SK-N-SH (cell line): ENCODE measurements around the gene RBBP8NL. TPM values are rescaled to one million over a fixed set of nuclear protein-coding genes. Genes with fewer than 3 reads are reported as not detected.

ENCODE experiments used
- CTCF ChIA-PET: fragments of 300-600, 350-600 bp; formaldehyde crosslinking; extraction: SDS; loops from one replicate; lab custom pipeline; 2021; lab: Yijun Ruan, JAX
- POLR2A ChIA-PET: fragments of 350-600 bp; sonication (Branson Sonifier 250); formaldehyde crosslinking; extraction: SDS; loops from one replicate; lab custom pipeline; 2020; ENCODE audit warnings: antibody characterized with exemption, inconsistent platforms; lab: Yijun Ruan, JAX
- DNase-seq: peaks from one replicate; pipeline ENCODE4 v3.0.0; 2012
- H2AFZ ChIP-seq: fragments of 200-600 bp; sonication (generic); 2 replicates; pipeline ENCODE4 v1.8.1; 2016; ENCODE audit warnings: antibody characterized with exemption, mild to moderate bottlenecking, low read depth
- H3F3A ChIP-seq: fragments of 200-600 bp; sonication (generic); replicated peaks from 2 replicates; pipeline ENCODE3; 2016; ENCODE audit warnings: antibody characterized with exemption, mild to moderate bottlenecking; ENCODE audit not compliant: insufficient read depth
- H3K27ac ChIP-seq, 2 experiments: fragments of 200-500 bp in 1 of 2; fragments of 200-600 bp in 1 of 2; sonication (Bioruptor generic) in 1 of 2; sonication (generic), shearing (Covaris generic) in 1 of 2; 2 replicates each; pipeline versions ENCODE4 v1.5.1 to v1.6.1; 2014 to 2016; ENCODE audit warnings: low read depth in 2 of 2, inconsistent platforms in 1 of 2, low read length in 1 of 2, mild to moderate bottlenecking in 1 of 2, mixed read lengths in 1 of 2
- H3K27me3 ChIP-seq: fragments of 200-600 bp; sonication (generic), shearing (Covaris generic); 2 replicates; pipeline ENCODE4 v1.6.1; 2016; ENCODE audit warnings: mixed run types; ENCODE audit not compliant: insufficient read depth
- H3K36me3 ChIP-seq, 2 experiments: fragments of 200-500 bp in 1 of 2; fragments of 200-600 bp in 1 of 2; sonication (Bioruptor generic) in 1 of 2; sonication (generic) in 1 of 2; replicated peaks in 1 of 2; 2 replicates each; pipeline versions ENCODE3 to v1.5.1; 2014 to 2016; ENCODE audit warnings: low read length in 1 of 2, mild to moderate bottlenecking in 1 of 2; ENCODE audit not compliant: insufficient read depth in 2 of 2, control insufficient read depth in 1 of 2
- H3K4me1 ChIP-seq, 2 experiments: fragments of 200-500 bp in 1 of 2; fragments of 200-600 bp in 1 of 2; sonication (Bioruptor generic) in 1 of 2; sonication (generic), shearing (Covaris generic) in 1 of 2; 2 replicates each; pipeline versions ENCODE4 v1.5.1 to v1.6.1; 2014 to 2016; ENCODE audit warnings: low read depth in 1 of 2, low read length in 1 of 2, mixed run types in 1 of 2; ENCODE audit not compliant: insufficient read depth in 2 of 2, control insufficient read depth in 1 of 2
- H3K4me2 ChIP-seq: fragments of 200-600 bp; sonication (generic), shearing (Covaris generic); 2 replicates; pipeline ENCODE4 v1.6.1; 2017; ENCODE audit warnings: mixed run types
- H3K4me3 ChIP-seq, 2 experiments: fragments of 200-500 bp in 1 of 2; fragments of 200-600 bp in 1 of 2; sonication (Bioruptor generic) in 1 of 2; sonication (generic), shearing (Covaris generic) in 1 of 2; 2 replicates each; pipeline versions ENCODE4 v1.5.1 to v1.8.1; 2014 to 2016; ENCODE audit warnings: low read depth in 2 of 2, inconsistent platforms in 1 of 2, low read length in 1 of 2, mild to moderate bottlenecking in 1 of 2, mixed read lengths in 1 of 2, moderate library complexity in 1 of 2
- H3K79me2 ChIP-seq: fragments of 200-600 bp; sonication (generic); 2 replicates; pipeline ENCODE4 v1.8.1; 2017; ENCODE audit warnings: mild to moderate bottlenecking; ENCODE audit not compliant: insufficient read depth
- H3K9ac ChIP-seq: fragments of 200-600 bp; sonication (generic); 2 replicates; pipeline ENCODE4 v1.6.1; 2017; ENCODE audit warnings: mixed run types
- H3K9me2 ChIP-seq: fragments of 200-600 bp; sonication (generic); 2 replicates; pipeline ENCODE4 v1.6.1; 2017; ENCODE audit warnings: mixed run types
- H3K9me3 ChIP-seq: fragments of 200-600 bp; sonication (generic); 2 replicates; pipeline ENCODE4 v1.6.1; 2017; ENCODE audit warnings: mixed run types, mild to moderate bottlenecking, moderate library complexity
- H4K20me1 ChIP-seq: fragments of 200-600 bp; sonication (generic); 2 replicates; pipeline ENCODE4 v1.6.1; 2017; ENCODE audit warnings: mild to moderate bottlenecking, mixed run types; ENCODE audit not compliant: insufficient read depth
- CHD2 ChIP-seq: fragments of 150-350 bp; IDR thresholded peaks from 2 replicates; pipeline ENCODE4 v1.6.1; 2018; ENCODE audit warnings: low read length; ENCODE audit not compliant: partially characterized antibody
- CTCF ChIP-seq: fragments of 200-600 bp; sonication (generic); IDR thresholded peaks from 2 replicates; pipeline ENCODE4 v1.6.1; 2017; ENCODE audit warnings: antibody characterized with exemption, mild to moderate bottlenecking, moderate library complexity
- EZH2phosphoT487 ChIP-seq: fragments of 200-600 bp; sonication (generic); IDR thresholded peaks from 2 replicates; pipeline ENCODE4 v1.6.1; 2017; ENCODE audit warnings: low read depth, mixed run types, mild to moderate bottlenecking, antibody characterized with exemption, moderate library complexity, borderline replicate concordance
- FOXJ3 ChIP-seq: sonication (generic); formaldehyde crosslinking; IDR thresholded peaks from 2 replicates; pipeline ENCODE4 v1.5.1; 2020; ENCODE audit warnings: mild to moderate bottlenecking, missing genetic modification reagents
- FOXM1 ChIP-seq: IDR thresholded peaks from 2 replicates; pipeline ENCODE4 v1.4.0; 2012; ENCODE audit warnings: low read depth, mild to moderate bottlenecking
- JUND ChIP-seq: IDR thresholded peaks from 2 replicates; pipeline ENCODE4 v1.4.0; 2012
- MEF2A ChIP-seq: IDR thresholded peaks from 2 replicates; pipeline ENCODE4 v1.4.0; 2012; ENCODE audit warnings: low read depth, borderline replicate concordance
- NFIC ChIP-seq: IDR thresholded peaks from 2 replicates; pipeline ENCODE4 v1.4.0; 2012; ENCODE audit warnings: borderline replicate concordance
- NRF1 ChIP-seq: IDR thresholded peaks from 2 replicates; pipeline ENCODE4 v1.6.1; 2012; ENCODE audit warnings: low read depth, mild to moderate bottlenecking, low read length
- PBX3 ChIP-seq: IDR thresholded peaks from 2 replicates; pipeline ENCODE4; 2012
- POLR2AphosphoS5 ChIP-seq: IDR thresholded peaks from 2 replicates; pipeline ENCODE4 v1.6.1; 2012; ENCODE audit warnings: low read depth, low read length
- RXRA ChIP-seq: IDR thresholded peaks from 2 replicates; pipeline ENCODE4 v1.4.0; 2012; ENCODE audit warnings: low read depth, mild to moderate bottlenecking, borderline replicate concordance
- SMC3 ChIP-seq: IDR thresholded peaks from 2 replicates; pipeline ENCODE4 v1.6.1; 2012; ENCODE audit warnings: low read depth, low read length, improper control_type of control experiment
- TAF1 ChIP-seq: IDR thresholded peaks from 2 replicates; pipeline ENCODE4 v1.6.1; 2012; ENCODE audit warnings: low read depth, mild to moderate bottlenecking, low read length, moderate library complexity, borderline replicate concordance
- TCF12 ChIP-seq: IDR thresholded peaks from 2 replicates; pipeline ENCODE4 v1.4.0; 2012
- TEAD4 ChIP-seq: IDR thresholded peaks from 2 replicates; pipeline ENCODE4 v1.4.0; 2012; ENCODE audit warnings: mild to moderate bottlenecking, borderline replicate concordance; ENCODE audit not compliant: insufficient read depth
- YY1 ChIP-seq: IDR thresholded peaks from 2 replicates; pipeline ENCODE4 v1.4.0; 2012; ENCODE audit warnings: low read depth, mild to moderate bottlenecking
- ZBTB33 ChIP-seq: IDR thresholded peaks from 2 replicates; pipeline ENCODE4 v1.4.0; 2012; ENCODE audit warnings: low read depth, borderline replicate concordance
- WGBS: methylation state at CpG from one replicate; pipeline ENCODE4 v1.1.6; 2017; ENCODE audit warnings: low lambda C conversion rate; 5-methylcytosine and 5-hydroxymethylcytosine counted together
- polyA plus RNA-seq, 3 experiments: library from polyadenylated mRNA; depleted of rRNA; stranded (reverse); fragments of >200 nt; gene quantifications; 2 replicates each; pipeline ENCODE4 v1.2.3, GENCODE V29; 2012
- TF ChIP-seq, protein P1 (sequence below): IDR thresholded peaks from 2 replicates; pipeline ENCODE4 v1.4.0; 2012; ENCODE audit warnings: low read depth
- TF ChIP-seq, protein P2 (sequence below): IDR thresholded peaks from 2 replicates; pipeline ENCODE4 v1.6.1; 2012; ENCODE audit warnings: mild to moderate bottlenecking, low read depth, low read length, moderate library complexity

Gene RBBP8NL
- polyA plus RNA-seq, 1 of the 3 experiments (the other 2 are of a cell fraction) = not detected

DNA sequence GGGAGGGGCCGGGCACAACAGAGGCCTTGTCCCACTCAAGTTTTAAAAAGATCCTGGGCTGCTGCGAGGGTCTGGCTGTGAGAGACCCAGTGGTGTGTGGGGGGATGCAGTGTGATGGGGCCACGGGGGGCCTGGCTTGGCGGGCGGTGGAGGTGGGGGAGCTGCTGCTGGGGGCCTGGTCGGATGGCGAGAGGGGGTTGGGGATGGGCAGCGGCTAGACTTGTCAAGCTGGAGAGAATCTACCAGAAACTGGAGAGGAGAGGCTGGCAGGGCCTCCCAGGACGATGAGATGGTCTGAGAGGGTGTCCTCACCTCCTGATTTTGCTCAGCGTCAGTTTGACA is 35.3 kb downstream of the RBBP8NL start (continued):
- TF ChIP-seq TEAD4 (no peak), SMC3 (no peak), JUND (no peak), TAF1 (no peak), YY1 (no peak), MEF2A (no peak), NRF1 (no peak)

- H3K9ac ChIP-seq = no peak overlapping the region
- no peak overlapping the region for H2AFZ ChIP-seq
- H3K9me3 ChIP-seq = no peaks in the 10 kb centered on the region
- peaks cover 17% of the 10 kb centered on the region for H3F3A ChIP-seq
- peaks cover 0 to 19% of the 10 kb centered on the region in 2 experiments; a peak in 2 of 4 replicates for H3K4me1 ChIP-seq
- ChIA-PET CTCF (interaction anchor here (0.6 to 1.9 kb wide), 6 partner anchors 9 to 89 kb away, joined by 3 to 7 read pairs (median 4); partner anchors contain the start of gene ADRM1), POLR2A (interaction anchor here (2.0 to 3.0 kb wide), 2 partner anchors 8 to 19 kb away, joined by 5 to 12 read pairs; no protein-coding TSS in a partner anchor)
- peaks cover 15 to 38% of the 10 kb centered on the region in 2 experiments for H3K36me3 ChIP-seq
- no peak overlapping the region for H3K4me3 ChIP-seq
- no peak overlapping the region for H3K4me2 ChIP-seq
- H3K27ac ChIP-seq = no peak overlapping the region; a peak in 1 of 4 replicates
- no peaks in the 10 kb centered on the region for H3K27me3 ChIP-seq
- peaks cover 22% of the 10 kb centered on the region for H4K20me1 ChIP-seq
- H3K9me2 ChIP-seq = no peaks in the 10 kb centered on the region
- WGBS = 96% methylated on average over 25 of the region's 44 CpGs
- H3K79me2 ChIP-seq = peaks cover 31% of the 10 kb centered on the region
- no peak for DNase-seq
- TF ChIP-seq JUND (no peak), RXRA (no peak), EZH2phosphoT487 (no peak), FOXJ3 (CRISPR knock-in tag) (no peak), MEF2A (no peak), POLR2AphosphoS5 (no peak; the same call in 1 of the 2 replicates), FOXM1 (no peak), NFIC (no peak), CHD2 (no peak), ZBTB33 (no peak), PBX3 (no peak), YY1 (no peak), CTCF (no peak), NRF1 (no peak), TCF12 (no peak), TAF1 (no peak)
- TF ChIP-seq, protein P1, sequence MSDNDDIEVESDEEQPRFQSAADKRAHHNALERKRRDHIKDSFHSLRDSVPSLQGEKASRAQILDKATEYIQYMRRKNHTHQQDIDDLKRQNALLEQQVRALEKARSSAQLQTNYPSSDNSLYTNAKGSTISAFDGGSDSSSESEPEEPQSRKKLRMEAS = no peak
- TF ChIP-seq, protein P2, sequence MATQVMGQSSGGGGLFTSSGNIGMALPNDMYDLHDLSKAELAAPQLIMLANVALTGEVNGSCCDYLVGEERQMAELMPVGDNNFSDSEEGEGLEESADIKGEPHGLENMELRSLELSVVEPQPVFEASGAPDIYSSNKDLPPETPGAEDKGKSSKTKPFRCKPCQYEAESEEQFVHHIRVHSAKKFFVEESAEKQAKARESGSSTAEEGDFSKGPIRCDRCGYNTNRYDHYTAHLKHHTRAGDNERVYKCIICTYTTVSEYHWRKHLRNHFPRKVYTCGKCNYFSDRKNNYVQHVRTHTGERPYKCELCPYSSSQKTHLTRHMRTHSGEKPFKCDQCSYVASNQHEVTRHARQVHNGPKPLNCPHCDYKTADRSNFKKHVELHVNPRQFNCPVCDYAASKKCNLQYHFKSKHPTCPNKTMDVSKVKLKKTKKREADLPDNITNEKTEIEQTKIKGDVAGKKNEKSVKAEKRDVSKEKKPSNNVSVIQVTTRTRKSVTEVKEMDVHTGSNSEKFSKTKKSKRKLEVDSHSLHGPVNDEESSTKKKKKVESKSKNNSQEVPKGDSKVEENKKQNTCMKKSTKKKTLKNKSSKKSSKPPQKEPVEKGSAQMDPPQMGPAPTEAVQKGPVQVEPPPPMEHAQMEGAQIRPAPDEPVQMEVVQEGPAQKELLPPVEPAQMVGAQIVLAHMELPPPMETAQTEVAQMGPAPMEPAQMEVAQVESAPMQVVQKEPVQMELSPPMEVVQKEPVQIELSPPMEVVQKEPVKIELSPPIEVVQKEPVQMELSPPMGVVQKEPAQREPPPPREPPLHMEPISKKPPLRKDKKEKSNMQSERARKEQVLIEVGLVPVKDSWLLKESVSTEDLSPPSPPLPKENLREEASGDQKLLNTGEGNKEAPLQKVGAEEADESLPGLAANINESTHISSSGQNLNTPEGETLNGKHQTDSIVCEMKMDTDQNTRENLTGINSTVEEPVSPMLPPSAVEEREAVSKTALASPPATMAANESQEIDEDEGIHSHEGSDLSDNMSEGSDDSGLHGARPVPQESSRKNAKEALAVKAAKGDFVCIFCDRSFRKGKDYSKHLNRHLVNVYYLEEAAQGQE = no peak
Measured at GRCh38 chr20:62391165-62392076, 35.9 kb downstream of the RBBP8NL start.
